Limb (tissue), 2 donors: ENCODE results near the gene POFUT2.

Experiments used
- DNase-seq, 2 donors: peaks; one replicate each; pipeline ENCODE4 v3.0.0-alpha.2; 2016; ENCODE audit errors: extremely low spot score in 2 of 2

Gene POFUT2

DNA sequence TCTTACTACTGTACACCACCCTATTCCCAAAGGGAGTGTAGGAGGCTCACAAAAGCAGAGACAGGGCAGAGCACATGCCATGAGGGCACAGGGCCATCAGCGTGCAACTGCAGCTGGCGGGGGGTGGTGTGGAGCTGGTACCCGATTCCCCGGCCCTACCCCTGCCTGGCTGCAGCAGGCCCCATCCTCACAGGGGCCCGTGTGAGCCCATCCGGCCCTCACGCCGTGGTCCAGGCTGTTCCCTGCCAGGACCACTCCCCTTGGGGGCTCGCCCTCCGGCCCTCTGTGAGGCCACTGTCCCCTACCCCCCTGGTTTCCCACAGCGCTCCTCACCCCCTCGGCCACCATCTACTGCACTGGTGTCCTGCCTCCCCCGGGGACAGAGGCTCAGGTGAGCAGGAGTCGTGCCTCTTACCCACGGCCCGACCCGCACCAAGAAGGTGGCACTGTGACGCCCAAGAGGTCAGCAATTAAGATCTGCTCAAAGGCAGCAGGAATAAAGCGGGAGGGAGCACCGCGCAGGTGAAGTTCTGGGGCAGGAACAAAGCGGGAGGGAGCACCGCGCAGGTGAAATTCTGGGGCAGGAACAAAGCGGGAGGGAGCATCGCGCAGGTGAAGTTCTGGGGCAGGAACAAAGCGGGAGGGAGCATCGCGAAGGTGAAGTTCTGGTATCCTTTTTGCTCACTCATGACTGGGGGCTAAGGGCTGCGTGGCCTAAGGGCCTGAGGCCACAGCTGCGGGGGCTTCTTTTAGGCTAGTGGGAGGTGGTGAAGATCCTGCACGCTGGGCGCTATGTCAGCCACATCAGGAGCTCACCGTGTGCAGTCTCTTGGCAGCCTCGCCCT lies 3.9 kb downstream of the POFUT2 start:
- peak in 1 of 2 donors; percentile 21 for DNase-seq

DNA sequence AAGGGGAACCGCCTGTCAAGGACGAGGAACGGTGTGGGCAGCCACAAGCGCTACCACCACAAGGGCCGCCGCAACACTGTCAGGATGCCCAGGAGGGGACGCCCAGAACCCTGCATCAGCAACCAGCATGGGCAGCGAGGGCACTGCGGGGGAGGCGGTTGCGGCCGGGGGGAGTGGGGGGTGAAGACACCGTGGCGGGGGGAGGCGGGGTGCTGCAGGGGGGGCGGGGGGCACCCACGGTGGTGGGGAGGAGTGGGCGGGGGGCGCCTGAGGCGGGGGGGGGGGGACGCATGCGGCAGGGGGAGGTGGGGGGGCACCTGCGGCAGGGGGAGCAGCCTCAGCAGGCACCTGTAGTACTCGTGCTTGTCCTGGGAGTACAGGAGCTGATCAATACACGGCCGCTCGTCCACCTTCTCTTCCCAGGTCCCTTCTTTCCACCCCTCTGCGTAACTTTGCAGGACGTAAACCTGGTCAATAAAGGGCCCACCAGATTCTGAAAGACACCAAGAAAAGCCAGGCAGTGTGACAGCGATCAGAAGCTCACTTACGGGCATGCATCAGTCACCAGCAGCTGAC lies 4.6 kb downstream of the POFUT2 start:
- DNase-seq, result peak in 1 of 2 donors; percentile 20

DNA sequence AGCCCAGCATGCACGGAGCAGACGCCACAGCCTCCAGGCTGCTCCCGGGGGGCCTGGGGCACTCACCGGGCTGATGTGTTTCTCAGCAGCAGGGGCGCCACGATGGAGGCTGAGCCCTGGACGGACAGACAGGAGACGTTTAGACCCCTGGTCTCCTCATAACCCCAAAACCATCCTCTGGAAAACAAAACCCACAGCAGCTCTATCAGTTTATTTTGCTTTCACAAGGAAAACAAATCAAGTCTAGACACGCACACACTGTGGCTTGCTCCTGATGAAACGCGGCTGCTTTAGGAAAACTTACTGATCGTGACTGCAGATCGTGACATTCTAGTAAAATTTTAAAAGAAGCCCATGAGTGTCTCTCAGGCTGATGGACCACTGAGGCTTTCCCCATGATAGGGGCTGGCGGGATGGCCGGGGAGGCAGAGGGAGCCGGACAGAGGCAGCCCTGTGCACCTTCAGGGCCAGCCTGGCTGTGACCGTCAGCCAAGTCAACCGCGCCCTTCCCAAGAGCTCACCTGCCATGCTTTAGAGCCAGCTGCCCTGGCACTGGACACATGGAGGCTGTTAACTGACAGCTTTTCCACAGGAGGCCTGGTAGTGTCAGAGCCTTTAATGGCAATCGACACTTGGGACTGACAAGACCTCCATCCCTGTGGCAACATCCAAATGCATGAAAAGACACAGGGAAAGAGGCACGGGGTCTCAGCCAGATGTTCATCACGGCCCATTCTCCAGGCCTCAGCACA lies 5.2 kb downstream of the POFUT2 start:
- peak in 1 of 2 donors; percentile 12 for DNase-seq

DNA sequence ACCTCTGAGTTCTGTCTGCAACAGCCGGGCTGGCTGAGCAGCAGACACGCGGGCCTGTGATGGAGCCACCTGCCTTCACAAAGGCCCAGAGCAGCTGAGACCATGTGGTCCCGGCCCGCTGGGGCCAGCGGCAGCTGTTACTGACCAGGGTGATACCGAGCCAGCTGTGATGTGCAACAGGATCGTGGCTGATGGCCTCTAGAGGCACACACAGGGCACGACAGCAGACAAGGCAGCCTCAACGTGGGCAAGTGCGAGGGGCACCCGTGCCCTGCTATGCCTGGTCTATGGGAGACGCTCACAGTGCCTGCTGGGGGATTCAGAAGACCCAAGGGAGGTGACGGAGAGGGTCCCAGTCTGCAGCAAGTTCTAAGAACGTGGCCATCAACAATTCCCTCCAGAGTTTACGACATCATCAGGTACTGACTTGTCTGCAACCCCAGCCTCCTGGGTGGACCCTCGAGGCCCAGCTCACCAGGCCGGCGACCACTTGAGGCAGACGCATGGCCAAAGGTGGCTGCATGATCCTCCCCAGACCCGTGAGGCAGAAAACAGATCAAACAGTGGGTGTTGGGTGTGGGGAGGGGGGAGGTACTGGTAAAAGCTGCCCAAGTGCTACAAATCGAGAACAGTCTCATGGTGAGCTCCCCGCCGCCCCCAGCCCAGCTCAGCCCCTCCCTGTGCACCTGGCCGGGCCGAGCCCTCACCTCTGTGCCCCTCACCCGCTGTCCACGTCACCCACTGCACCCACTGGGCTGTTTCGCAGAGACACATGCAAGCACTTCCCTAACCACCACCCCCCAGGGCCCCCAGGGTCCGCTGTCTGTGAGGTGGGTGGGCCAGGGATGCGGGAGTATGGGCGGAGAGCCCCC lies 6.0 kb downstream of the POFUT2 start:
- DNase-seq, result peak in 1 of 2 donors; percentile 64

DNA sequence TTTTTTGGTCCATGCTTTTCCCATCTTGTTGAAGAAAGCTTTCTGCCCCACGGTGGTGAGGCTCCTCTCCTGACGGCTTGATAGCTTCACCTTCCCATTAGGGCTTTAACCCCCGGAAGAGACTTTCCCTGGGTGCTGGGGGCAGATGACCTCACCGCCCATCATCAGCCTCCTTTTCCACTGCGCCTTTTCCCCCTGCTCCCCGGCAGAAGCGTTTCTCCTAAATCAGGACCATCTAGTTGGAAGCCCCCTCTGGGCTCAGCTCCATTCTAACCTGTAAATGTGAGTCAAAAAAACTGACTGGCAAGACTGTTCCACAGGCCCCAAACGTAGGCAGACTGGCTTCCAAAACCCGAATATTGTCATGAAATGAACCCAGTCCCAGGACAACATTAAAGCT lies 6.7 kb downstream of the POFUT2 start:
- peak in 1 of 2 donors; percentile 6 for DNase-seq

DNA sequence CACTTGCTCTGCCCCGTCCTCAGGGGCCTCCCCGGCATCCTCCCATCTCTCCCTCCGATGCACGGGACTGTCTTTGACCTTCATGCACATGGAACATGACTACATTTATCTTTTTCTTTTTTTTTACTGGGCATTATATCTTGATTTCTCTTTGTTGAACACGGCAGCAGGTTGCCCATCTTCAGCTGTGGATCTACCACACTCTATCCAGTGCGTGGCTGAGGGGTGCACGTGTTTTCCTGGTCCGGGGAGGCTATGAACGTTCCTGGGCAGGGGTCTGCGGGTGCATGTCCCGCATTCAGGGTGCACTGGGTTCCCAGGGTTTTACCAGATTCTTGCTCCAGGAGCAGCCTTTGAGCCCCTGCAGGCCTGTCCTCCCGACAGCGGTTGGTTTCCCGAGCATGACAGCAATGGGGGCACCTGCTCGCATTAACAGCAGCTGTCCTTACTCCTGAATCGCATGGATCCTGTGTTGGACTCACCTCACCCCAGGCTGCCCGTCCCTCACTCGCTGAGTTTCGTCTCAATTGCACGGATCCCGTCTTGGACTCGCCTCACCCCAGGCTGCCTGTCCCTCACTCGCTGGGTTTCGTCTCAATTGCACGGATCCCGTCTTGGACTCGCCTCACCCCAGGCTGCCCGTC lies 7.4 kb downstream of the POFUT2 start:
- DNase-seq, result peak in 1 of 2 donors; percentile 11

DNA sequence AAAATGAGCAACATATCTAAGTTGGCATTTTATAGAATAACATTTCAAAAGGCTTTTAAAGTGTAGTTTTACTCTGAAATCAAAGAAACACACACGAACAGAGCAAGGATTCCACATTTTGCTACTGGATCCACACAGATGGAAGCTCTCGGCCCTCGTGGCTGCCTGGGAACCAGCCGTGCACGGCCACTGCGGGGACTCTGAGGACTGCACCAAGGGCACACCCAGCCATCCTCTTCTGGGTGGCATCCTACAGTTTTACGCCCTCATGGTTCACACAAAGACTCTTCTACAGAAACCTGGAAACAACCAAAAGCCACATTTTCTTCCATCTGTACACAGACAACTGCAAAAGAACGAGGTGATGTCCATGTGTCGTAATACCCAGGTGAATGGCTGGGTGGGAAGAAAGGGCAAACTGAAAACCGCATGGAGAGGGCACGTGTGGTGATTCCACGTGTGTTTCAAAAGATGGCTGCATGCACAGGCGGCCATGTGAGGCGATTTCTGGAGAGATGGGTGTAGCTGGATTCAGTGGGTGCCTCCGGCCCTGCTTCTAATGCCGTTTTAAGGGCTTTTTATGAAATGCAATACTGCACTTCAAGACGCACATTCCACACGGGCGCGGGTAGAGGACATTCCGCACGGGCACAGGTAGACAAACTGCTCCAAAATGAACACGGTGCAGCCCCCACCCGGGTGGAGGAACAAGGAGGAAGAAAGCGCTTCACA lies 8.1 kb downstream of the POFUT2 start:
- DNase-seq, result peak in 1 of 2 donors; percentile 18

DNA sequence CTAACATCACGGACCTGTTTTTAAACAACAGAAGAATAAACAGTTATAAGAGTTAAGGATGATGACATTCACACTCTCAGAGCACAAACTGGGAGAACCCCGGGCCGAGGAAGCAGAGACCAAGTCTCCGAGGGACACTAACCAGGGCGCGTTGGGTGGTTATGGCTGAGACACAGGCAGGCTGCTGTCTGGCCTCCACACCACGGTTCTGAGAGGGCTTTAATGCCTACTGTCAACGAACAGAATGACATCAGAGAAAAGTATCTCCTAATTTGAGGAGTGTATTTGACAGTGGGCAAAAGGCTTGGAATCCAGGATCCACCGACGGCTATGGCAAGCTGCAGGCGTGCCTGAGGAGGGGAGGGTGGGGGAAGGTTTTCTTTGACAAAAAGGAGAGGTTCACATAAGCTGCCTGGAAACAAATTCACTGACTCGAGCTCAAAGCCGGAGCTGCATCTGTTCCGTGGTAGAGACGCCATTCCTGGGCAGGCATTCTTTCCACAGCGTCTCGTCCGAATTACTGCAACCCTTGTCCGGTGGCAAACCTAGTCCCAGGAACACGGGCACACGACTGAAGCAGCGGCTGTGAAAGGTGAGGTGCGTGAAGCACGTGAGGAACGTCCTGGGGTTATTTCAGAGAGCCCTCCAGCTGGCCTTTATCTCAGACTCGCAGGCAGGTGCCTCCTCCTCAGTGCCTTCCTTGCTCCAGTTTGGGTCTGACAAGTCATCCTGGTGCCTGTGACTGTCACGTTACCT lies 9.4 kb downstream of the POFUT2 start:
- DNase-seq, result peak in 1 of 2 donors; percentile 14

DNA sequence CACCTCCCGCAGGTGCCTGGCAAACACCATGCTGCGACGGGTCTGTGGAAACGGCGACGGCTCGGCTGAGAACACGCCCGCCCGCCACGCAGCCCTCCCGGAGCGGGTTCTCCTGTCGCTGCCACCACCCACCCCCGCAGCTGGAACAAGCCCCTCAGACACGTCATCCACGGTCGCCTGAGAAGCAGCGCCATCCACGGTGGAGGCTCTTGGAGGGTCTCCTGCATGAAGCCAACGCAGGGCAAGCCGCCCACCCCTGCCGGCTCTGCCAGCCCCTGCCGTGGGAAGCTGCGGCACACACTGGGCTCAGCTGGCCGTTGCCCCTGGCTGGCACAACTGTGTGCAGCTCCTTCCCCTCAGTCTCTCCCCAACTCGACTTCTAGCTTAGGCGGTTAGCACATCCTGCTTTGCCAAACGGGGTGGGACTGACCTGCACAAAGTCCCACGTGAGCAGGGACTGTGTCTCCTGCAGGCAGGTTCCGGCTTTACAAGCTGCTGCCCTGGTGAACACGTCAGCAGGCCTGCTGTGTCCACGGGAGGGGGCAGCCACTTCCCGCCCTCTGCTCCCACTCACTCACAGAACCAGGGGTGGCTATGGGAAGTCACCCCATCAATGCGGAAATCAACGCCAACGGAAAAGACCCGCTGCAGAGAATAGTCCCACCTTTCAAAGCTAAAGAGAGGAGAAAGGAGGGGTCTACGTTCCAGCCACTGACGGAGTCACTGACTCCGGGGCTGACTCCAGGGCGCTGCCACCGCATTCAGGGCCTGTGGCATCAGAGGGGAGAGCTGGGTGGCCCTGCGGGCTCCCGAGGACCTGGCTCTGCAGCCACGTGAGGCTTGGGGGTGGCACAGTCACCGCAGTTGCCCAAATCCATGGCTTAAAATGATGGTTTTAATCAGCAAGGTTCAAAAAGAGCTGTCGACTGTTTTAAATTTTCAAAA lies 10.3 kb downstream of the POFUT2 start:
- peak in 1 of 2 donors; percentile 23 for DNase-seq

DNA sequence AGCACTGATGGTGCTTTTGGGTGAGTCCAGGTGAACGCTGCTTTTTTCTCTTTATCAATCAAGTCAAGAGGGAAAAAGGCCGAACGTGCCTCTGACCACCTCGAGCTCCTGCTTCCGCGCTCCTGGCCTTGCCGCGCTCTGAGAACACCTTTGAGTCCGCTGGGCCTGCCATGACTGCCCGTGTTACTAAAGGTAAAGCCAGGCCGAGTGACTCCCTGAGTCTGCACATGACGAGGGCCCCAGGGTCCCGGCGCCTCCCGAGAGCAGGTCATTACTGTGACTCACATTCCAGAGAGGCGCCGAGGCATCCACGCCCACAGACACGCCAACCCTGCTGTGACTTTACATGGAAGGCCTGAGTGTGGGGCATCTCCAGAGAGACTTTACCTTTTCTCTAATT lies 11.1 kb downstream of the POFUT2 start:
- peak in 1 of 2 donors; percentile 7 for DNase-seq

DNA sequence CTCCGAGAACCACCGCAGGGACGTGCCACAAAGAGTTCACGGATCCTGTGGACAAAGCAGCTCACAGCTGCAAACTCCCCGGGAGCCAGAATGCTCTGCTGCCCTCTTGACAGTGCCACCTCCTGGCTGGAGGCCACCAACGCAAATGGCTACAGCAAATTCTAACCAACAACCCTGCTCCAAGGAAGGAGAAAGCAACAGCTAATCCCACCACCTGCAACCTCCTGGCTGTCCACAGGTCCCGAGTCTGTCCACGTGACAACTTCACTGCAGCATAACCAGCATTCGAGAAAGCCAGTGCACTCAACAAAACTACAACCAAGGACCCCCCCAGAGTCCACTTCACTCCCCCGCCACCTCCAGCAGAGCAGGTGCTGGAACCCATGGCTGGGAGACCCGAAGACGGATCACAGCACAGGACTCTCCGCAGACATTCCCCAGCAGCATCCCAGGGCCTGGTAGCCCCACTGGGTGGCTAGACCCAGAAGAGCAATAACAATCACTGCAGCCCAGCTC lies 17.3 kb downstream of the POFUT2 start:
- peak in 1 of 2 donors; percentile 11 for DNase-seq

DNA sequence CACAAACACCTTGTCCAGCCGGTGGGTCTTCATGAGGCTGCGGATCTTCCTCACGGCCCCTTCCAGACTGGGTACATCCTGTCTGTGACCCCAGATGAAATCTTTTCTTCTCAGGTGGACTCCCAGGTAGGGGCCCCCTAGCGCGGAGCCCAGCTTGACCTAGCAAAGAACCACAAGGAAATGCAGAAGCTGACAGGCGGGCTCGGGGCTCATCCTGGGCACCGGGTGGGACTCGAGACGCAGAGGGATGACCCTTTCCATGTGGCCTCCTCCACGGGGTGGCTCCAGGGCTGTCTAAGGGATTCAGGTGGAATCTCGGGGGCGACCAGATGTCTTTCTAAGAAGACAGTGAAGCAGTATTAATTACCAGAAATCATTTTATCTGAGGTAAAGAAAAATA lies 17.8 kb downstream of the POFUT2 start:
- peak in 1 of 2 donors; percentile 12 for DNase-seq

DNA sequence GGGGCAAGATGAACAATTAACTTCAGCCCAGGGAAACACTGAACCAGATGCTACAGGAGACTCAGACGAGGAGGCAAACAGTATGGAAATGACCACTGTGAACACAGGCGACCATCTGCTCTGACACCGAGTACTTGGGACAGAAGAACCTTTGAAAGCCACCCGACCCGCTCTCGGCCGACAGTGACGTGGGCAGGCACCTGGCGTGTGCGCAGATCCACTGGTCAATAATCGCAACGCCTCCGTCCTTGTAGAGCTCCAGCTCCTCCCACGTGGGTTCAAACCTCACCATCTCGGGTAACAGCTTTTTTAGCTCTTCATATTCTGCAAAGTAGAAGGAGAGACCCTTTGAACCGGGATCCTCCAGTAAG lies 20.3 kb downstream of the POFUT2 start:
- DNase-seq, result peak in 1 of 2 donors; percentile 10

DNA sequence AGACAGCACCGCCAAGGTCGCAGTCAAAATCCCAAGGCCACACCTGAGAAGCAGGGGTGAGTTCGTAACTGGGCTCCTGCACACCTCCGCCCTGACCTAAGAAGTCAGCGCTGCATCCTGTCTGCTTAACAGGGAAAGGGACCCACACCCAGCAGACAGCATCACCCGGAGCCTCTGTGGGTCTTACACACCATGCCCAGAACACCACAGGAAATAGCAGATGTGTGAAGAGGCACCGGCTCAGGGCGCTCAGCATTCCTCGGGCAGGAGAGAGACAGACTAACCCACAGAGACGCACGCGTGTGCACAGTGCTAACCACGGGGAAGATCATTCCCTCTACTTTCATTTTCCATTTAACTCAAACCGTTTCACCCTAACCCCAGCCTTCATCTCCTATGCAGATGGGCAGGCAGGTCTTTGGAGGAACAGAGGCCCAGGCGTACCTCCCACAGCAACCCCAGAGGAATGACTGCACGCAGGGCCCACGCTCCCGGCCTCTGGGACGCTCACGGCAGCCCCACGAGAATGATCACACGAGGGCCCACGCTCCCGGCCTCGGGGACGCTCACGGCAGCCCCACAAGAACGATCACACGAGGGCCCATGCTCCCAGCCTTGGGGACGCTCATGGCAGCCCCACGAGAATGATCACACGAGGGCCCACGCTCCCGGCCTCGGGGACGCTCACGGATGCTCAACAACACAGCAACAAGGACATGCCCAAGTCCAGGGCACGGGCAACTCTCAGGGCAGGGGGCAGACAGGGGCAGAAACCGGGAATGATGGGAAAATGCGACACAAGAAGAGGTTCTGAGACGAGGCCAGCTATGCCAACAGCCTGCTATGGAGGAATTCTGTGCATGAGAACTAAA lies 20.9 kb downstream of the POFUT2 start:
- no peak for DNase-seq

DNA sequence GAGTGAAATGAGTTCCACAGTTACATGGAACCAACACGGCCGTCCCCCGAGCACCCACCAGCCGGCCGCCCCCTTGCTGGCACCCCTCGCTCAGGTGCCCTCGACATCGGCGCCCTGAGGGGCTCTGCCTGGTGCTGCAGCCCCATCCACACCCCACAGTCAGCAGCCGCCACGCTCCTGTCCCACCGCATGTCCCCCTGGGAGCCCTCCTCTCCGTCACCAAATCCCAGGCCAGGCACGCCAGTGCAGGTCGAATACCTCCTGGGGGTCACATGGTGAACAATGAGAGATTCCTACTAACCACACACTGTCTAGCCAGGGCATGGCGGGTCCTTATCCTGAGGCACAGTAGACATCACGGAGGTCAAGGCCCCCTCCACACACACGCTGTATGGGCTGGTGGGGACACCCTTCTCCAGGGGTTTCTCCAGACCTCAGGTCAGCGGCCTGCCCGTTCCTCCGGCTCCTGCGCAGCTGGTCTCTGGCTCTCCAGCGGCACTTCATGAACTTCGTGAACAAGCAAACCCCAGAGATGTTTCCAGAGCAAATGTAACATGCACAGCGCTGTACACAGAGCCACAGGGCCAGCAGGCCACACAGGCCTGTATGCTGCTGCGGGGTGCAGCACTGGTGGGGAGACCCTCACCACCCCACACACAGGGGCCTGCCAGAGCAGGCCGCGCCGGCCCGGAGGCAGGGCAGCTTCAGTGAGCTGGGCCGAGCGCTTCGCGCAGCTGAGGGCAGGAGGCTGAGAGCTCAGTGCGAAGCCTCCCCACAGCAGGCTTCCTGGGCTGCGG lies 21.8 kb downstream of the POFUT2 start:
- DNase-seq, result peak in 1 of 2 donors; percentile 23

DNA sequence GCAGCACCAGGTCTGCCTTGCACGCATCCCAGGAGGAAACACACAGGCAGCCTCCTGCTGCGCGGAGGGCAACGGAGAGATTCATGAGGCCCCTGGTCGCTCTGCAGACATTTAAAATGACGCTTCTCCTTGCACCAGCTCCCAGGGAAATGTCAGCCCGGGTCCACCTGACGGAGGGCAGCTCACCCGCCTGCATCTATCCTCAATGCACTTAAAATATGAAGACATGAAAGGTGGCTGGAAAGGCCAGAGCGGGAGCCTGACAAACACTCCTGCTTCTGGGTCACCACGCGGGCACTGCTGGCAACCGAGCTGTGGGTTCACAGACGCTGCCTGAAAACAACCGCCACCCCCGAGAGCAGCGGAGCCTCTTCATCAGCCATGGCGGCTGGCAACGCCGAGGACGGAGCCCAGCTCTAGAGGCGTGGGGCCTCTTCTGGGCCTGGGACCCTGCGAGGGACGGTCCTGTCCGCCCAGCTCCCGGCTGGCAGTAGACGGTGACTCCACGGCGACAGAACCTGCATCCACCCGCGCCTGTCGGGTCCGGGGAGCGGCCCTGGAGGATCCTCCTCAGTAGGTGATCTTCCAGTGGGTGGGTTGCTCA lies 22.7 kb downstream of the POFUT2 start:
- no peak for DNase-seq
